H1 (cell line): ENCODE data around the gene ZNF786. TPM values are rescaled to one million over a fixed set of nuclear protein-coding genes. Genes with fewer than 3 reads are reported as not detected.

Experiments
- CTCF ChIA-PET: fragments of 300-600 bp; sonication (Branson Sonifier 250); formaldehyde crosslinking; loops from one replicate; lab custom pipeline; 2021; ENCODE audit not compliant: partially characterized antibody; lab: Charles Lee
- POLR2A ChIA-PET: fragments of 300-600 bp; sonication (Branson Sonifier 250); formaldehyde crosslinking; loops from one replicate; lab custom pipeline; 2021; ENCODE audit warnings: inconsistent platforms; ENCODE audit not compliant: partially characterized antibody; lab: Charles Lee
- DNase-seq, 2 experiments: peaks; one replicate each; pipeline versions ENCODE4 v3.0.0 to v3.0.0-alpha.2; 2010 to 2022; ENCODE audit warnings: low spot score in 2 of 2, low read depth in 1 of 2, mixed read lengths in 1 of 2
- FAIRE-seq: peaks from 2 replicates; lab custom pipeline; 2011; peaks lifted over from hg19 to GRCh38; lab: Jason Lieb, UNC
- H2AFZ ChIP-seq: 2 replicates; pipeline ENCODE4 v1.8.1; 2012; ENCODE audit warnings: low read length, inconsistent platforms
- H2AK5ac ChIP-seq: 2 replicates; pipeline ENCODE4 v1.6.1; 2013; ENCODE audit warnings: low read depth, low read length
- H2BK120ac ChIP-seq: replicated peaks from 2 replicates; pipeline ENCODE3; 2013; ENCODE audit warnings: low read depth, low read length, inconsistent platforms
- H2BK12ac ChIP-seq: 2 replicates; pipeline ENCODE4 v1.6.1; 2013; ENCODE audit warnings: low read depth, low read length
- H2BK15ac ChIP-seq: 2 replicates; pipeline ENCODE4 v1.6.1; 2013; ENCODE audit warnings: low read length
- H2BK20ac ChIP-seq: 2 replicates; pipeline ENCODE4 v1.6.1; 2013; ENCODE audit warnings: low read length
- H2BK5ac ChIP-seq: 2 replicates; pipeline ENCODE4 v1.6.1; 2013; ENCODE audit warnings: low read depth, low read length
- H3K14ac ChIP-seq: 2 replicates; pipeline ENCODE4 v1.6.1; 2013; ENCODE audit warnings: inconsistent platforms; ENCODE audit not compliant: insufficient read length
- H3K18ac ChIP-seq: 2 replicates; pipeline ENCODE4 v1.6.1; 2013; ENCODE audit warnings: low read length; ENCODE audit errors: extremely low read depth
- H3K23ac ChIP-seq: 2 replicates; pipeline ENCODE4 v1.6.1; 2013; ENCODE audit warnings: inconsistent platforms; ENCODE audit not compliant: insufficient read length
- H3K23me2 ChIP-seq: 2 replicates; pipeline ENCODE4 v1.6.1; 2013; ENCODE audit warnings: low read depth, low read length
- H3K27ac ChIP-seq: 2 replicates; pipeline ENCODE4 v1.6.1; 2011; ENCODE audit warnings: low read depth, low read length, inconsistent platforms
- H3K27me3 ChIP-seq, 4 experiments: replicated peaks in 1 of 4; 1 replicate in 1 of 4; 2 replicates in 3 of 4; pipeline versions ENCODE4 v1.6.1 to v1.8.1; 2011 to 2013; ENCODE audit warnings: low read length in 3 of 4, mild to moderate bottlenecking in 3 of 4, inconsistent platforms in 2 of 4, mixed read lengths in 2 of 4, moderate library complexity in 1 of 4; ENCODE audit not compliant: control insufficient read depth in 3 of 4, insufficient read depth in 3 of 4; ENCODE audit errors: extremely low read depth in 1 of 4
- H3K36me3 ChIP-seq, 4 experiments: 2 replicates each; pipeline versions ENCODE4 v1.6.1 to v1.8.1; 2011 to 2013; ENCODE audit warnings: mild to moderate bottlenecking in 4 of 4, low read length in 3 of 4, moderate library complexity in 2 of 4, control low read depth in 1 of 4, inconsistent platforms in 1 of 4; ENCODE audit not compliant: insufficient read depth in 4 of 4, control insufficient read depth in 2 of 4
- H3K4ac ChIP-seq: replicated peaks from 2 replicates; pipeline ENCODE3; 2013; ENCODE audit warnings: low read length, low read depth, mixed read lengths, inconsistent platforms; ENCODE audit not compliant: insufficient read length
- H3K4me1 ChIP-seq, 4 experiments: replicated peaks in 1 of 4; 1 replicate in 1 of 4; 2 replicates in 3 of 4; pipeline versions ENCODE4 v1.6.1 to v1.8.1; 2011 to 2013; ENCODE audit warnings: low read length in 3 of 4, inconsistent platforms in 2 of 4, mixed read lengths in 1 of 4; ENCODE audit not compliant: insufficient read depth in 4 of 4, control insufficient read depth in 3 of 4
- H3K4me2 ChIP-seq, 2 experiments: 2 replicates each; pipeline versions ENCODE4 v1.6.1 to v1.8.1; 2011 to 2013; ENCODE audit warnings: low read depth in 2 of 2, low read length in 2 of 2, control low read depth in 1 of 2, inconsistent platforms in 1 of 2, mild to moderate bottlenecking in 1 of 2; ENCODE audit not compliant: insufficient read depth in 1 of 2
- H3K4me3 ChIP-seq, 4 experiments: fragments of 200-600, 300-600 bp in 1 of 4; sonication (generic), shearing (Covaris generic), sonication (Bioruptor Twin) in 1 of 4; 2 replicates each; pipeline versions ENCODE4 v1.5.1 to v1.8.1; 2011 to 2016; ENCODE audit warnings: low read length in 4 of 4, low read depth in 3 of 4, control low read depth in 2 of 4, inconsistent platforms in 2 of 4, mild to moderate bottlenecking in 2 of 4, mixed read lengths in 1 of 4, moderate library complexity in 1 of 4; ENCODE audit not compliant: insufficient read depth in 2 of 4; ENCODE audit errors: extremely low read depth in 1 of 4
- H3K56ac ChIP-seq: replicated peaks from 2 replicates; pipeline ENCODE3; 2013; ENCODE audit warnings: low read depth, mild to moderate bottlenecking, mixed read lengths, low read length, inconsistent platforms; ENCODE audit not compliant: insufficient read length
- H3K79me1 ChIP-seq: 2 replicates; pipeline ENCODE4 v1.6.1; 2013; ENCODE audit warnings: low read depth, low read length, control low read depth
- H3K79me2 ChIP-seq, 2 experiments: 2 replicates each; pipeline versions ENCODE4 v1.6.1 to v1.8.1; 2012 to 2013; ENCODE audit warnings: low read length in 2 of 2, mild to moderate bottlenecking in 2 of 2, inconsistent platforms in 1 of 2; ENCODE audit not compliant: insufficient read depth in 2 of 2, control insufficient read depth in 1 of 2
- H3K9ac ChIP-seq, 4 experiments: replicated peaks in 1 of 4; 1 replicate in 1 of 4; 2 replicates in 3 of 4; pipeline versions ENCODE4 v1.6.1 to v1.8.1; 2011 to 2013; ENCODE audit warnings: low read depth in 3 of 4, low read length in 3 of 4, control low read depth in 2 of 4, mild to moderate bottlenecking in 2 of 4, moderate library complexity in 2 of 4, inconsistent platforms in 1 of 4; ENCODE audit errors: extremely low read depth in 1 of 4
- H3K9me3 ChIP-seq, 2 experiments: 2 replicates each; pipeline versions ENCODE4 v1.6.1 to v1.8.1; 2012 to 2013; ENCODE audit warnings: mild to moderate bottlenecking in 2 of 2, moderate library complexity in 2 of 2, control low read depth in 1 of 2, inconsistent platforms in 1 of 2, low read depth in 1 of 2, low read length in 1 of 2, mixed read lengths in 1 of 2; ENCODE audit not compliant: insufficient read depth in 2 of 2
- H4K20me1 ChIP-seq, 2 experiments: replicated peaks in 1 of 2; 2 replicates each; pipeline versions ENCODE3 to v1.8.1; 2011 to 2013; ENCODE audit warnings: inconsistent platforms in 2 of 2, low read length in 2 of 2, mild to moderate bottlenecking in 1 of 2; ENCODE audit not compliant: insufficient read depth in 2 of 2, control insufficient read depth in 1 of 2
- H4K5ac ChIP-seq: 2 replicates; pipeline ENCODE4 v1.6.1; 2013; ENCODE audit warnings: low read length, low read depth, mixed read lengths, inconsistent platforms; ENCODE audit not compliant: insufficient read length
- H4K8ac ChIP-seq: 2 replicates; pipeline ENCODE4 v1.8.0; 2013; ENCODE audit warnings: mild to moderate bottlenecking, moderate library complexity, low read length, inconsistent platforms; ENCODE audit not compliant: insufficient read depth; ENCODE audit errors: extremely low read depth
- H4K91ac ChIP-seq: replicated peaks from 2 replicates; pipeline ENCODE3; 2013; ENCODE audit warnings: low read length, mixed read lengths, inconsistent platforms; ENCODE audit not compliant: insufficient read length
- CBX8 ChIP-seq: fragments of 300-800, 300-1000 bp; sonication (generic); IDR thresholded peaks from 2 replicates; pipeline ENCODE4 v1.7.1; 2016; ENCODE audit warnings: low read depth, low read length, borderline replicate concordance
- CEBPB ChIP-seq: IDR thresholded peaks from 2 replicates; pipeline ENCODE4 v1.6.1; 2012; ENCODE audit warnings: low read depth, low read length
- EP300 ChIP-seq, 2 experiments: IDR thresholded peaks; 1 replicate in 1 of 2; 2 replicates in 1 of 2; pipeline ENCODE4 v1.6.1; 2011 to 2012; ENCODE audit warnings: low read depth in 2 of 2, low read length in 2 of 2, mild to moderate bottlenecking in 2 of 2, borderline replicate concordance in 1 of 2, inconsistent platforms in 1 of 2, moderate library complexity in 1 of 2
- HDAC2 ChIP-seq, 2 experiments: fragments of 300-600 bp in 1 of 2; sonication (generic) in 1 of 2; IDR thresholded peaks; 2 replicates each; pipeline ENCODE4 v1.6.1; 2011 to 2012; ENCODE audit warnings: low read depth in 2 of 2, low read length in 2 of 2, mild to moderate bottlenecking in 2 of 2, moderate library complexity in 2 of 2, borderline replicate concordance in 1 of 2, inconsistent platforms in 1 of 2
- KDM1A ChIP-seq: fragments of 200-600, 300-600 bp; sonication (generic); IDR thresholded peaks from 2 replicates; pipeline ENCODE4 v1.7.1; 2016; ENCODE audit warnings: mild to moderate bottlenecking, low read length, borderline replicate concordance
- POLR2A ChIP-seq, 2 experiments: IDR thresholded peaks; 1 replicate in 1 of 2; 2 replicates in 1 of 2; pipeline ENCODE4 v1.6.1; 2011; ENCODE audit warnings: low read depth in 2 of 2, low read length in 2 of 2, mild to moderate bottlenecking in 2 of 2; ENCODE audit errors: control extremely low read depth in 1 of 2
- RAD21 ChIP-seq, 2 experiments: IDR thresholded peaks in 1 of 2; conservative IDR thresholded peaks in 1 of 2; 2 replicates each; pipeline ENCODE4 v1.6.1; 2011; ENCODE audit warnings: low read depth in 2 of 2, low read length in 2 of 2, improper control_type of control experiment in 1 of 2, inconsistent platforms in 1 of 2, mild to moderate bottlenecking in 1 of 2, moderate library complexity in 1 of 2
- RFX5 ChIP-seq: IDR thresholded peaks from 2 replicates; pipeline ENCODE4 v1.6.1; 2011; ENCODE audit warnings: low read depth, low read length, improper control_type of control experiment, borderline replicate concordance
- RNF2 ChIP-seq: fragments of 200-900, 300-1000 bp; sonication (generic); IDR thresholded peaks from 2 replicates; pipeline ENCODE4 v1.7.1; 2016; ENCODE audit warnings: borderline replicate concordance, low read depth, mild to moderate bottlenecking, antibody characterized with exemption, low read length; ENCODE audit not compliant: poor library complexity, severe bottlenecking; ENCODE audit errors: missing control alignments
- SIRT6 ChIP-seq: IDR thresholded peaks from one replicate; pipeline ENCODE4 v1.7.1; 2012; ENCODE audit warnings: low read length, inconsistent platforms
- TCF12 ChIP-seq: IDR thresholded peaks from 2 replicates; pipeline ENCODE4 v1.6.1; 2011; ENCODE audit warnings: low read depth, mild to moderate bottlenecking, low read length
- WGBS, 2 experiments: shearing (Covaris generic) in 1 of 2; methylation state at CpG; one replicate each; pipeline versions ENCODE4 v1.1.6 to v1.1.7; 2013 to 2015; ENCODE audit warnings: low lambda C conversion rate in 2 of 2, mixed read lengths in 2 of 2, inconsistent platforms in 1 of 2, low coverage in 1 of 2, missing lambda C conversion rate in 1 of 2; ENCODE audit not compliant: insufficient replicate concordance in 2 of 2, insufficient coverage in 1 of 2, insufficient read length in 1 of 2; ENCODE audit errors: extremely low coverage in 1 of 2, missing lambda C conversion rate in 1 of 2; 5-methylcytosine and 5-hydroxymethylcytosine counted together
- polyA plus RNA-seq, 7 experiments: library from polyadenylated mRNA; depleted of rRNA in 3 of 7; stranded (reverse) in 5 of 7; unstranded in 2 of 7; fragments of >200 nt in 5 of 7; fragments of 200-250 nt in 2 of 7; gene quantifications; 1 replicate in 5 of 7; 2 replicates in 1 of 7; 4 replicates in 1 of 7; pipeline versions ENCODE4 v1.2.1 to v1.2.3, GENCODE V29; 2011 to 2013; ENCODE audit warnings: missing spikeins in 2 of 7, mixed read lengths in 2 of 7
- total RNA-seq: library from RNA; stranded (reverse); fragmentation: NEBNext Ultra II Directional; extraction: Animal tissue kit (Norgen Biotek cat#: 25700); gene quantifications from 2 replicates; pipeline ENCODE4 v1.2.1, GENCODE V29; 2021
- TF ChIP-seq, protein P1 (sequence below): IDR thresholded peaks from 2 replicates; pipeline ENCODE4 v1.6.1; 2011; ENCODE audit warnings: low read length, improper control_type of control experiment

The ZNF786 gene
- total and polyA plus RNA-seq, 2 of the 8 experiments (the other 6 are each of a cell fraction or from before 2014, with no cell fraction given): 7.7 to 16.3 TPM

DNA sequence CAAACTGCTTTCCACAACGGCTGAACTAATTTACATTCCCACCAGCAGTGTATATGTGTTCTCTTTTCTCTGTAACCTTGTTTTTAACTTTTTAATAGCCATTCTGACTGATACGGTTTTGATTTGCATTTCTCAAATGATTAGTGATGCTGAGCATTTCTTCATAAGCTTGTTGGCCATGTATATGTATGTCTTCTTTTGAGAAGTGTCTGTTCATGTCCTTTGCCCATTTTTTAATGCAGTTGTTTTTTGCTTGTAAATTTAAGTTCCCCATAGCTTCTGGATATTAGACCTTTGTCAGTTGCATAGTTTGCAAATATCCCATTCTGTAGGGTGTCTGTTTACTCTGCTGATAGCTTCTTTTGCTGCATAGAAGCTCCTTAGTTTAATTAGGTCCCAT lies 6.1 kb downstream of the ZNF786 start:
- H3K4me1 ChIP-seq: no peaks in the 10 kb centered on the region
- H3K79me2 ChIP-seq: peaks cover 0 to 28% of the 10 kb centered on the region in 2 experiments; a peak in 2 of 4 replicates
- H4K5ac ChIP-seq: no peak overlapping the region
- no peak overlapping the region for H3K4me2 ChIP-seq
- CTCF ChIA-PET: interaction anchor here (0.7 to 2.0 kb wide), 2 partner anchors 12 to 115 kb away, joined by 3 to 10 read pairs; no protein-coding TSS in a partner anchor
- no peaks in the 10 kb centered on the region for H4K20me1 ChIP-seq
- POLR2A ChIA-PET: no interaction called here
- H2AFZ ChIP-seq: no peak overlapping the region
- H3K9ac ChIP-seq: no peak overlapping the region
- H3K4ac ChIP-seq: no peak overlapping the region
- H2AK5ac ChIP-seq: no peak overlapping the region
- no peak overlapping the region for H2BK5ac ChIP-seq
- H3K36me3 ChIP-seq: peaks cover 2 to 31% (median 8%) of the 10 kb centered on the region in 4 experiments; a peak in 4 of 8 replicates
- H2BK20ac ChIP-seq: no peak overlapping the region
- H4K91ac ChIP-seq: no peak overlapping the region
- no peak for DNase-seq
- no peaks in the 10 kb centered on the region for H3K23me2 ChIP-seq
- 97% methylated on average over 2 of the region's 2 CpGs; no CpG with 5 or more reads in 1 of the 2 experiments for WGBS, 2 experiments
- no peak overlapping the region for H2BK12ac ChIP-seq
- no peak overlapping the region for H3K27ac ChIP-seq
- FAIRE-seq: no peak
- H3K14ac ChIP-seq: no peak overlapping the region
- no peak overlapping the region for H4K8ac ChIP-seq
- no peak overlapping the region for H2BK120ac ChIP-seq
- H3K23ac ChIP-seq: no peak overlapping the region
- no peak overlapping the region for H3K56ac ChIP-seq
- H3K4me3 ChIP-seq: no peak overlapping the region
- H3K9me3 ChIP-seq: peaks cover 3 to 9% of the 10 kb centered on the region in 2 experiments; a peak in 3 of 4 replicates
- H2BK15ac ChIP-seq: no peak overlapping the region
- no peak overlapping the region for H3K18ac ChIP-seq
- H3K79me1 ChIP-seq: peaks cover 7% of the 10 kb centered on the region
- H3K27me3 ChIP-seq: no peaks in the 10 kb centered on the region
- TF ChIP-seq SIRT6: no peak
- TF ChIP-seq TCF12: no peak
- TF ChIP-seq KDM1A: no peak
- TF ChIP-seq RFX5: no peak
- TF ChIP-seq RAD21 (IDR thresholded peaks at IDR 0.05 in 1 of 2, conservative IDR thresholded peaks at IDR 0.05 in 1 of 2; ENCODE audit: low read depth in 2 of 2, low read length in 2 of 2): no peak
- TF ChIP-seq CEBPB: no peak
- no peak for TF ChIP-seq RNF2
- TF ChIP-seq, protein P1, sequence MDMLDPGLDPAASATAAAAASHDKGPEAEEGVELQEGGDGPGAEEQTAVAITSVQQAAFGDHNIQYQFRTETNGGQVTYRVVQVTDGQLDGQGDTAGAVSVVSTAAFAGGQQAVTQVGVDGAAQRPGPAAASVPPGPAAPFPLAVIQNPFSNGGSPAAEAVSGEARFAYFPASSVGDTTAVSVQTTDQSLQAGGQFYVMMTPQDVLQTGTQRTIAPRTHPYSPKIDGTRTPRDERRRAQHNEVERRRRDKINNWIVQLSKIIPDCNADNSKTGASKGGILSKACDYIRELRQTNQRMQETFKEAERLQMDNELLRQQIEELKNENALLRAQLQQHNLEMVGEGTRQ: no peak
- TF ChIP-seq EP300 (IDR thresholded peaks at IDR 0.05; ENCODE audit: borderline replicate concordance in 1 of 2, low read depth in 2 of 2, low read length in 2 of 2): no peak
- TF ChIP-seq CBX8: no peak
- TF ChIP-seq POLR2A (IDR thresholded peaks at IDR 0.05; ENCODE audit: control extremely low read depth in 1 of 2, low read depth in 2 of 2, low read length in 2 of 2): no peak
- no peak for TF ChIP-seq HDAC2 (IDR thresholded peaks at IDR 0.05; ENCODE audit: borderline replicate concordance in 1 of 2, low read depth in 2 of 2, low read length in 2 of 2)
